IMR-90 (cell line): Measurements from ENCODE around the gene SLC38A1. TPM values are rescaled to one million over a fixed set of nuclear protein-coding genes. Genes with fewer than 3 reads are reported as not detected.

Experiments used
- ATAC-seq: fragments of 200-7000 bp; cut with Tn5 transposase; 2 replicates; pipeline ENCODE4 v1.9.1; 2020; ENCODE audit warnings: low read depth, mild to moderate bottlenecking, moderate library complexity
- BruUV-seq: library from RNA; stranded (reverse); fragments of 400-500 nt; replicated peaks from 2 replicates; lab custom pipeline; 2021; lab: Mats Ljungman, UMichigan
- CTCF ChIA-PET: fragments of 300-600 bp; formaldehyde crosslinking; extraction: SDS; loops from one replicate; lab custom pipeline; 2021; ENCODE audit warnings: antibody characterized with exemption; lab: Yijun Ruan, JAX
- POLR2A ChIA-PET: fragments of 300-600 bp; sonication (Branson Sonifier 250); formaldehyde crosslinking; loops from one replicate; lab custom pipeline; 2022; ENCODE audit warnings: antibody characterized with exemption; ENCODE audit not compliant: unreplicated experiment; lab: Charles Lee
- DNase-seq: peaks from one replicate; pipeline ENCODE4 v3.0.0; 2013
- H2AFZ ChIP-seq: replicated peaks from 2 replicates; pipeline ENCODE3; 2013; ENCODE audit warnings: low read length, mild to moderate bottlenecking; ENCODE audit not compliant: poor library complexity
- H2AK5ac ChIP-seq: 2 replicates; pipeline ENCODE4 v1.6.1; 2013; ENCODE audit warnings: low read depth, low read length, inconsistent platforms
- H2AK9ac ChIP-seq: replicated peaks from 2 replicates; pipeline ENCODE3; 2013; ENCODE audit warnings: mild to moderate bottlenecking, low read depth, low read length, moderate library complexity; ENCODE audit not compliant: poor library complexity
- H2BK120ac ChIP-seq: 2 replicates; pipeline ENCODE4 v1.6.1; 2013; ENCODE audit warnings: low read depth, low read length, inconsistent platforms
- H2BK15ac ChIP-seq: 3 replicates; pipeline ENCODE4 v1.6.1; 2013; ENCODE audit warnings: low read depth, low read length, inconsistent platforms
- H2BK20ac ChIP-seq: 2 replicates; pipeline ENCODE4 v1.6.1; 2013; ENCODE audit warnings: low read depth, mild to moderate bottlenecking, inconsistent platforms, low read length, moderate library complexity
- H2BK5ac ChIP-seq: 2 replicates; pipeline ENCODE4 v1.6.1; 2013; ENCODE audit warnings: mild to moderate bottlenecking, low read depth, low read length, inconsistent platforms; ENCODE audit not compliant: poor library complexity, severe bottlenecking
- H3K14ac ChIP-seq: replicated peaks from 2 replicates; pipeline ENCODE4 v1.6.1; 2013; ENCODE audit warnings: low read depth, low read length, inconsistent platforms
- H3K18ac ChIP-seq: 2 replicates; pipeline ENCODE4 v1.6.1; 2013; ENCODE audit warnings: low read depth, low read length, control low read depth
- H3K23ac ChIP-seq: 2 replicates; pipeline ENCODE4 v1.6.1; 2013; ENCODE audit warnings: low read depth, low read length, inconsistent platforms
- H3K27ac ChIP-seq: 2 replicates; pipeline ENCODE4 v1.5.1; 2013; ENCODE audit warnings: mild to moderate bottlenecking, control low read depth, low read length; ENCODE audit not compliant: insufficient read depth
- H3K27me3 ChIP-seq: 2 replicates; pipeline ENCODE4 v1.6.1; 2013; ENCODE audit warnings: low read length; ENCODE audit not compliant: control insufficient read depth, insufficient read depth
- H3K36me3 ChIP-seq: 2 replicates; pipeline ENCODE4 v1.6.1; 2013; ENCODE audit warnings: low read length, mixed read lengths; ENCODE audit not compliant: control insufficient read depth, insufficient read depth
- H3K4ac ChIP-seq: 2 replicates; pipeline ENCODE4 v1.6.1; 2013; ENCODE audit warnings: low read depth, low read length, inconsistent platforms
- H3K4me1 ChIP-seq: 2 replicates; pipeline ENCODE4 v1.6.1; 2013; ENCODE audit warnings: low read length, mixed read lengths; ENCODE audit not compliant: control insufficient read depth, insufficient read depth
- H3K4me2 ChIP-seq: 2 replicates; pipeline ENCODE4 v1.6.1; 2013; ENCODE audit warnings: low read depth, mild to moderate bottlenecking, control low read depth, low read length, moderate library complexity
- H3K4me3 ChIP-seq: 2 replicates; pipeline ENCODE4 v1.5.1; 2013; ENCODE audit warnings: low read depth, mild to moderate bottlenecking, control low read depth, low read length, moderate library complexity; ENCODE audit not compliant: insufficient read depth
- H3K56ac ChIP-seq: 2 replicates; pipeline ENCODE4 v1.6.1; 2013; ENCODE audit warnings: low read length, inconsistent platforms; ENCODE audit not compliant: insufficient read depth; ENCODE audit errors: extremely low read depth
- H3K79me1 ChIP-seq, 2 experiments: 2 replicates each; pipeline ENCODE4 v1.6.1; 2013; ENCODE audit warnings: low read length in 2 of 2, inconsistent platforms in 1 of 2, low read depth in 1 of 2
- H3K9ac ChIP-seq: 2 replicates; pipeline ENCODE4 v1.6.1; 2013; ENCODE audit warnings: low read depth, low read length, control low read depth
- H3K9me1 ChIP-seq: 2 replicates; pipeline ENCODE4 v1.6.1; 2013; ENCODE audit warnings: low read length, inconsistent platforms; ENCODE audit not compliant: insufficient read depth
- H3K9me3 ChIP-seq: 2 replicates; pipeline ENCODE4 v1.6.1; 2013; ENCODE audit warnings: low read length; ENCODE audit not compliant: control insufficient read depth, insufficient read depth
- H4K20me1 ChIP-seq: 2 replicates; pipeline ENCODE4 v1.6.1; 2013; ENCODE audit warnings: low read length, inconsistent platforms; ENCODE audit not compliant: insufficient read depth
- H4K5ac ChIP-seq: 2 replicates; pipeline ENCODE4 v1.6.1; 2013; ENCODE audit warnings: mild to moderate bottlenecking, low read depth, low read length, control low read depth
- H4K8ac ChIP-seq, 2 experiments: 2 replicates each; pipeline ENCODE4 v1.6.1; 2013; ENCODE audit warnings: low read depth in 2 of 2, low read length in 2 of 2, control low read depth in 1 of 2, inconsistent platforms in 1 of 2
- H4K91ac ChIP-seq: 2 replicates; pipeline ENCODE4 v1.6.1; 2013; ENCODE audit warnings: low read depth, low read length, inconsistent platforms; ENCODE audit not compliant: insufficient read depth
- BHLHE40 ChIP-seq: fragments of 150-350 bp; IDR thresholded peaks from 2 replicates; pipeline ENCODE4 v1.6.1; 2016; ENCODE audit warnings: mild to moderate bottlenecking, low read depth, low read length
- CHD1 ChIP-seq: IDR thresholded peaks from 2 replicates; pipeline ENCODE4 v1.6.1; 2012; ENCODE audit warnings: low read depth, low read length, improper control_type of control experiment
- MXI1 ChIP-seq: IDR thresholded peaks from 2 replicates; pipeline ENCODE4 v1.6.1; 2012; ENCODE audit warnings: low read depth, mild to moderate bottlenecking, low read length, moderate library complexity, borderline replicate concordance
- NFE2L2 ChIP-seq: fragments of 150-350 bp; IDR thresholded peaks from 2 replicates; pipeline ENCODE4 v1.6.1; 2016; ENCODE audit warnings: low read depth, mild to moderate bottlenecking, low read length
- USF2 ChIP-seq: fragments of 150-350 bp; IDR thresholded peaks from 2 replicates; pipeline ENCODE4 v1.6.1; 2017; ENCODE audit warnings: mild to moderate bottlenecking, antibody characterized with exemption, low read length, low read depth
- WGBS, 2 experiments: methylation state at CpG; one replicate each; pipeline versions ENCODE4 v1.1.5 to v1.1.7; 2013; ENCODE audit warnings: missing lambda C conversion rate in 2 of 2; ENCODE audit not compliant: insufficient read length in 1 of 2; ENCODE audit errors: extremely low coverage in 2 of 2; 5-methylcytosine and 5-hydroxymethylcytosine counted together
- dilution Hi-C: fragments of 300-500 bp; cut with HindIII; formaldehyde crosslinking; loops from one replicate; pipeline ENCODE4 v1.14.3; 2018; ENCODE audit warnings: low sequenced_read_pairs; ENCODE audit not compliant: unreplicated experiment
- in situ Hi-C: fragments of 300-500 bp; cut with MboI; formaldehyde crosslinking; loops from 3 replicates; pipeline ENCODE4 v1.14.3; 2019; ENCODE audit warnings: low sequenced_read_pairs, inconsistent platforms, mixed read lengths
- intact Hi-C: fragments of 100-400 bp; cut with micrococcal nuclease; formaldehyde crosslinking; loops from 2 replicates; pipeline ENCODE4 v1.10.0; 2022
- polyA plus RNA-seq, 3 experiments: library from polyadenylated mRNA; depleted of rRNA; stranded (reverse); fragments of >200 nt; gene quantifications; 2 replicates each; pipeline ENCODE4 v1.2.3, GENCODE V29; 2012; ENCODE audit warnings: low replicate concordance in 1 of 3
- total RNA-seq: library from RNA; depleted of rRNA; stranded (reverse); fragments of >200 nt; gene quantifications from 2 replicates; pipeline ENCODE4 v1.2.3, GENCODE V29; 2012

Gene SLC38A1
- total and polyA plus RNA-seq, 2 of the 4 experiments (the other 2 are of a cell fraction), result 22.8 to 61.5 TPM

GRCh38 chr12:46230983-46231382, 37.9 kb downstream of the SLC38A1 start:
- dilution Hi-C loops, result no loop called here
- in situ Hi-C loops, result no loop called here
- peaks cover 27% of the 10 kb centered on the region; the same call in 1 of the 2 replicates for H4K20me1 ChIP-seq
- no peak overlapping the region for H2AFZ ChIP-seq
- H3K18ac ChIP-seq, result no peak overlapping the region
- no peak overlapping the region for H3K56ac ChIP-seq
- H2BK5ac ChIP-seq, result no peak overlapping the region
- no peak for DNase-seq
- no peak overlapping the region for H2AK9ac ChIP-seq
- H2BK15ac ChIP-seq, result no peak overlapping the region
- no peaks in the 10 kb centered on the region for H3K27me3 ChIP-seq
- H3K23ac ChIP-seq, result no peak overlapping the region
- no peak for ATAC-seq
- no CpG with 5 or more reads among the region's 5 CpGs for WGBS, 2 experiments
- no peak overlapping the region for H2BK120ac ChIP-seq
- H3K36me3 ChIP-seq, result peaks cover 16% of the 10 kb centered on the region
- H3K79me1 ChIP-seq, result peaks cover 32 to 57% of the 10 kb centered on the region in 2 experiments
- no peak overlapping the region for H3K14ac ChIP-seq
- H4K8ac ChIP-seq, result no peak overlapping the region
- no peak overlapping the region for H2AK5ac ChIP-seq
- H3K27ac ChIP-seq, result no peak overlapping the region
- TF ChIP-seq CHD1, result no peak
- TF ChIP-seq BHLHE40, result no peak
- no peak for TF ChIP-seq USF2
- no peak for TF ChIP-seq MXI1
- no peak for TF ChIP-seq NFE2L2
- no peaks in the 10 kb centered on the region for H3K9me3 ChIP-seq
- no peak overlapping the region for H3K9ac ChIP-seq
- peaks cover 6% of the 10 kb centered on the region; the same call in 1 of the 2 replicates for H3K9me1 ChIP-seq
- ChIA-PET CTCF (interaction anchor here (1.6 kb wide), 1 partner anchor 12 kb away, joined by 3 read pairs; no protein-coding TSS in a partner anchor), POLR2A (no interaction called here)
- no peak overlapping the region for H4K5ac ChIP-seq
- BruUV-seq, result no TSS peak
- no peak overlapping the region for H4K91ac ChIP-seq
- no peak overlapping the region for H3K4me3 ChIP-seq
- H3K4me2 ChIP-seq, result no peak overlapping the region
- H3K4me1 ChIP-seq, result no peaks in the 10 kb centered on the region
- intact Hi-C loops, result no loop called here
- H2BK20ac ChIP-seq, result no peak overlapping the region
- no peak overlapping the region for H3K4ac ChIP-seq
